Stimulated activated CD8-positive, alpha-beta memory T cell treated with anti-CD3 and anti-CD28 coated beads, Interleukin-2, amount 100 ng/mL, for 1 hour (primary cell): ENCODE data around the gene CLCN6.
"Not testable (repeated sequence)": the region's sequence is repeated elsewhere in the genome, so short reads cannot be mapped to it uniquely, and the experiment has no call there.

Source experiments
- DNase-seq, 2 donors: peaks; one replicate each; pipeline ENCODE4 v3.0.0-alpha.2; 2020; ENCODE audit warnings: low read depth in 2 of 2

Gene CLCN6

GRCh38 chr1:11796036-11796828, 9.8 kb upstream of the CLCN6 start:
- no peak for DNase-seq

- DNase-seq: no peak
Observed at GRCh38 chr1:11797525-11798216, 8.3 kb upstream of the CLCN6 start.

- DNase-seq: no peak
Observed at GRCh38 chr1:11799099-11799498, 6.9 kb upstream of the CLCN6 start.

DNA sequence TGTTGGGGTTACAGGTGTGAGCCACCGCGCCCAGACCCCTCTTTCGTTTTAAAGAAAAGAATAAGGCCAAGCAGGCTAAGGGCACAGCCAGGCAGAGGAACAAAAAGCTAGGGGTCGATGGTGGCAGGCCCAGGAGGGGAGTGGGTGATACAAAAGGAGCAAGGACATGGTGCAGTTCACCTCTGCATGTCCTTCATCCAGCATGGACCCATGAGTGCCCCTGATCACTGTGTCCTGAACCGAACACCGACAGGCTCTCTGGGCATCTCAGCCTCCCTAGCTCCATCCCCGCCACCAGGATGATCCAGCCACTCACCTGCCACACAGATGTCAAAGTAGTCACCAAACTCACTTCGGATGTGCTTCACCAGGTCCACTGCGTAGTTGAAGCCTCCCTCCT, 6.1 kb upstream of the CLCN6 start:
- no peak for DNase-seq

GRCh38 chr1:11800391-11800755, 5.6 kb upstream of the CLCN6 start:
- DNase-seq: no peak

DNA sequence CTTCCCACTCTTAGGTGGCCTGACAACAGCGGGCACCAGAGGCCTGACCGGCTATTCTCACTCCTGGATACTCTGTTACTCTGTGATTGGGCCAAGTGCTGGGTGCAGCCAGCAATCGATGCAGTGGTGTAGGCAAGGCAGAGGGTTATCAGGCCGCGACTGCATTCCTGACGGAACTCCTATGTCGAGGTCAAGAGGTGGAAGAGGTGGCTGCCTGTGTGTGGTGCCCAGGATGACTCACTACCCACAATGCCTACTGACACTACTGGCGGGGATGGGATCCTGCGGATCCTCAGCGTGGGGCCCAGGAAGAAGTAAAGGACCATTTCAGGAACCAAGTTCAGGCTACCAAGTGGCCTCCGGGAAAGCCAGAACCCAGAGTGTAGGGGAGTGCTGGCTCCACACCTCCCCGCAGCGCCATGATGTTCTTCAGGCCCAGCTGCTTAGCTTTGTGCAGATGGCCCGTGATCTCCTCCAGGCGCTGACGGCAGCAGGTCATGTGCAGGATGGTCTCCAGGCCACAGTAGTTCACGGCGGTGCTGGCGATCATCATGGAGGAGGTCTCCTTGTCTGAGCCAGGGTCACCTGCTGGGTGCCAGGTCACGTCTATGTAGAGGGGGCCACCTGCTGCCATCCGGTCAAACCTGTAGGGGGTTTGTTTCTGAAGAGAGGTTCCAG, 5.1 kb upstream of the CLCN6 start:
- DNase-seq: no peak

DNA sequence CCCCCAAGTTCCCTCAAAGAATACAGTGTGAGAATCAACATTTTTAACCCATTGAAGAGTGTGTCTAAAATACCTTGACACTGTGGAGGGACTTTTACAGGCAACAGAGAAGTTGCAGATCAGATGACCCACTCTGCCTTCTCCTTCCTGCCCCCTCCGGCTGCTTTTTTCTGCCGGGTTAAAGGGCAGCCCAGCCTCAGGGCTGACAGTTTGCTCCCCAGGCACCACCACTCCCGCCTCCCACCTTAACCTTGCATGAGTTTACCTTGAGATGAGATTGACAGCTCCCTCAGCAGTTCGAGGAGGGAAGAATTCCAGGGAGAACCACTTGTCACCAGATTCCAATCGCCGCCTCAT, 3.4 kb upstream of the CLCN6 start:
- DNase-seq: no peak

- peak; percentile 51 to 59 for DNase-seq
Observed at GRCh38 chr1:11802973-11803885, 2.8 kb upstream of the CLCN6 start.

DNA sequence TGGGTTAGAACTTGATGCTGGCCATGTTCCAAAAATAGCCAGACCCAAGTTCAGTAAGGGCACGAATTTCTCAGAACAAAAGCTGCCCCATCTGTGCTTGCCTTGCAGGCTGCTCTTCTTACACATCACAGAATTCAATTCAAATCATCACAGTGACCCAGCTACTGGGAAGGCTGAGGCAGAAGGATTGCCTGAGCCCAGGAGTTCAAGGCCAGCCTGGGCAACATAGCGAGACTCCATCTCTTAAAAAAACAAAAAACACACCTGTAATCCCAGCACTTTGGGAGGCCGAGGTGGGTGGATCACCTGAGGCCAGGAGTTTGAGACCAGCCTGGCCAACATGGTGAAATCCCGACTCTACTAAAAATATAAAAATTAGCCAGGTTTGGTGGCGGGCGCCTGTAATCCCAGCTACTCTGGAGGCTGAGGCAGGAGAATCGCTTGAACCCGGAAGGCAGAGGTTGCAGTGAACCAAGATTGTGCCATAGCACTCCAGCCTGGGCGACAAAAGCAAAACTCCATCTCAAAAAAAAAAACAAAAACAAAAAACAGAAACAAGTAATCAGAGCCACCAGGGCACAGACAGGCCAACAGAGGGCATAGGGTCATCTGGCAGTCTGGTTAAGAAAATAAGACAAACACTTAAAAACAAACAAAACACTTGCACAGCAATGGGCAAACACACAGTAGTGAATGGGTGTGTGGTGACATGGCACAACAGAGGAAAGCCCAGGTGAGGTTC, 1.9 kb upstream of the CLCN6 start:
- not testable (repeated sequence) for DNase-seq

DNA sequence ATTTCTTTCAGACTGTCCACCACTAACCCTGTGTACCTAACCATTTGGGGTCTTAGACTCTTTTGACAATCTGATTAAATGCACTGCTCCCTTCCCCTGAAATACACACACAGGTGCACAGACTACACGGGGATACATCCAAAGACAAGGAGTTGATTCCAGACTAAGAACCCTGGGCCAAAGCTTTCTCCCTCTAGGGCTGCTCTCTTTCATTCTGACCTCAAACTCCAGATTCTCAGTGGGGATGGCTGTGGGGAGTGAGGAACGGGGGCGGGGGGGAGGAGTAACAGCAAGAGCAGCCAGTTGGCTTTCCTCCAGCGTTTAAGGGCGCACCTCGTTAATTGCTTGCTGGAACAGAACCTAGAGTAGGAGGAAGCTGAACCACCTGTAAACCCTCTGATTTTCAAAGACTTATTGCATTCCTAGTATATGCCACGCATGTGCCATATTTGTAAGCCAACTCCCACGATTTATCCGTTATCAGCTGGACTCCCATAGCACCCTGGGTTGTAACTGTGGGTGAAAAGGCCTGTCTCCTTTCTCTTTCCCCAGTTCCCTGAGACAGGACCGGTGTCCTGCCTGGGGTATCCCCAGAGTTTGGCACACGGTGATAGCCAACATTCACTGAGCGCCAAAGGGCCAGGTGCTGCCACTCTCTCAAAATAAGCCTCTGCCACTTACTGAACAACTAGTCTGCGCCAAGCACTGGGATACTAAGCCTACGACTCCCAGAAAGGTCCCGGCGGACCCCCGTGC, 1.1 kb upstream of the CLCN6 start:
- DNase-seq: no peak

DNA sequence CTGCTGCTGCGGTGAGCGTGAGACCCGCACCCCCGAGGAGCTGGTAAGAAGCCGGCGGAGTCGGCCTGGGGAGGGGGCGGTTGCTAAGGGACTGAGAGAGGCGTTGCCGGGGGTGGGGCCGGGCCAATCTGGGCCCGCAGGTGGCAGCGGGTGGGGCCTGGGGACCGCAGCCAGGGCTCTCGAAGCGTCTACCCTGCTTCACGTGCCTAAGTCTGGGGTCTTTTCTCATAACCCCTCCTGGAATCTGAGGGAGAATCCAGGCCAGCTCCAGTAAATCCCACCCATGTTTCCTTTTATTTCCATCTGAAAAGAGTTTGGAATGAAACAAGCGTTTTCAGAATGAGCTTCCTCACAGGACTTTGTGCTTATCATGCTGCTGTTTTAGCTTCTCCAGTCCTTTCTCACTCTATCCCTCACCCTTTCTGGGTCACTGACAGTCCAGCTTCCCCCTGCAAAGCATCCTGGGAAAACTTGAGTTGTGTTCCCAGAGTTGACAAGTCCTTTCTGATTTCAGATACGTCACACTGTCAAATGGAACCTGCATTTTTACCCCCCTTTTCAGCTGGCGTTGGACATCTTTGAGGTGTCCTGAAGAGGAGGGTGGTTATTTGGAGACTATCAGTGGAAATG, 431 bp downstream of the CLCN6 start:
- DNase-seq: no peak

GRCh38 chr1:11807133-11807532, 1.1 kb downstream of the CLCN6 start:
- no peak for DNase-seq

GRCh38 chr1:11813021-11813420, 7.0 kb downstream of the CLCN6 start:
- no peak for DNase-seq

DNA sequence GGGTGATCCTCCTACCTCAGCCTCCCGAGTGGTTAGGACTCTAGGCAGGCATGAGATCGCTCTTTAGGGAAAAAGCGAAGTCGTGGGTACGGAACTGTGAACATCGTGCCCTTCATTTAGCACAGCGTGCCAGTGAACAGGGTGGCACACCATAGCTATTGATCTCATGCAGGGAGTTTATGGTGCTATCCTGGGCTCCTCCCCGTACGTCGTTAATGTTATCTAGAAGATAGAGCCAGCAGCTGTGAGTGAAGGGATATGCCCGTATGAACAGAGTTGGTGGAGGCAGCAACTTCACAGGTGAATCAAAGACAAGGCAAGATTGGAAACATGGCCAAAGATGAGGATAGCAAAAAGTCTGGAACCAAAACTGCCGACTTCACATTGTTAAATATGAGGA, 11.2 kb downstream of the CLCN6 start:
- DNase-seq: no peak

DNA sequence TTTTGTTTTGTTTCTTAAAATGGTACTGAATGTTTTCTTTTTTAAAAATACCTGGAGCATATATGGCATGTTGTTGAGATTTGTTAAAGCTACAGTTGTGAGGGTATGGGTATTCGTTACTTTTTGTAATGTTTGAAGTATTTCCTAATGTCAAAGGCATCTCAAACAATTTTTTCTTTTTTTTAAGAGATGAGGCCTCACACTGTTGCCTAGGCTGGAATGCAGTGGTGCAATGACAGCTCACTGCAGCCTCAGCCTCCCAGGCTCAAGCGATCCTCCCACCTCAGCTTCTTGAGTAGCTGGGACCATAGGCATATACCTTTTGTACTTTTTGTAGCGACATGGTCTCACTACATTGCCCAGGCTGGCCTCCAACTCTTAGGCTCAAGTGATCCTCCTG, 16.1 kb downstream of the CLCN6 start:
- no peak for DNase-seq

DNA sequence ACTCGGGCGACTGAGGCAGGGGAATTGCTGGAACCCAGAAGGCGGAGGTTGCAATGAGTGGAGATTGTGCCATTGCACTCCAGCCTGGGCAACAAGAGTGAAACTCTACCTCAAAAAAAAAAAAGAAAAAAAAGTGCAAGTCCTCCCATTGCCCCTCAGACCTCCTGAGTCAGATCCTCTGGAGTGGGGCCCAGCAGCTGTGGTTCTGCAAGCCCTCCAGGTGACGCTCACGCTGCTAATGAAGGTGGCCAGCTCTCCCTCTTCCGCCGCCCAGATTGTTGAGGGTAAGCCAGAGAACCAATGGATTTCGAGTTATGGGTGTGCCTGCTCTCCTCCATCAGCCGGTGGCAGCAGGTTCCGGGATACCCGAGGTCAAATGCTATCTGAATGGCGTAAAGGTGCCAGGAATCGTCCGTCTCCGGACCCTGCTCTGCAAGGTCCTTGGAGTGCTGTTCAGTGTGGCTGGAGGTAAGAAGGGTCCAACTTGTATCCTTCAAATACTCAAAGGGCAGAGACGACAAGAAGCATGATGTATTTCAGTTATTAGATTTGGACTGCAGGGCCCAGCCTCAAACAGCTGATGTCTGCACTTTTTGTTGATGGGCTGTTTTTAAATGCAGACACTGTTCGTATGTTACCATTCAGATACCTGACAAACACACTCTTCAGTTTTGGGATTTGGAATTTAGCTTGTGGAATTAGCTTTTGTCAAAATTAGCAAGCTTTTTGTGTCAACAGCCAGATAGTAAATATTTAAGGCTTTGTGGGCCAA, 17.6 kb downstream of the CLCN6 start:
- DNase-seq: no peak

GRCh38 chr1:11825131-11825530, 19.1 kb downstream of the CLCN6 start:
- DNase-seq: no peak

- no peak for DNase-seq
Observed at GRCh38 chr1:11826946-11827345, 21.0 kb downstream of the CLCN6 start.

DNA sequence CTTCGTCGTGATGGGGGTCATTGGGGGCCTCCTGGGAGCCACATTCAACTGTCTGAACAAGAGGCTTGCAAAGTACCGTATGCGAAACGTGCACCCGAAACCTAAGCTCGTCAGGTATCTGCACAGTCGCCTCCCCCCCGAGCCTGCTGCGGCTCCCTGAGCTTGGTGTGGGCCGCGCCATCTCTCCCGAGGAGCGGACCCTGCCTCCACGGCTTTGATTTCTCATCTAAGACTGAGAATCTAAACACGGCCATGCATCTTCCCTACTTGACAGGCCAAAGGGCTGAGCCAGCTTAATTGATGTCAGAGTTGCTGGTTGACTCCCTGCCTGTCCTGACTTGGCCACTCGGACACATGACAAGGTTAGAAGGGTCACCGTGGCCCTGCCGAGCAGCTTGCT, 22.5 kb downstream of the CLCN6 start:
- DNase-seq: no peak
